Esophagus squamous epithelium (tissue), 5 donors: Measurements from ENCODE around the gene SUN3. TPM values are rescaled to one million over a fixed set of nuclear protein-coding genes. Genes with fewer than 3 reads are reported as not detected.
A peak's percentile ranks its signal among the peaks of the same experiment; 100 is the strongest.

Experiments used
- DNase-seq: peaks from one replicate; lab custom pipeline; 2025; lab: John Stamatoyannopoulos, UW
- H3K27ac ChIP-seq, 4 donors: fragments of 200-600 bp; sonication (generic); one replicate each; pipeline ENCODE4 v1.5.1; 2016 to 2019; ENCODE audit warnings: mild to moderate bottlenecking in 1 of 4
- H3K27me3 ChIP-seq, 4 donors: fragments of 200-600 bp; sonication (generic); 1 replicate in 3 of 4; 2 replicates in 1 of 4; pipeline versions ENCODE4 v1.5.1 to v1.6.0; 2017 to 2021; ENCODE audit warnings: antibody characterized with exemption in 1 of 4
- H3K36me3 ChIP-seq, 3 donors: fragments of 200-600 bp; sonication (generic); one replicate each; pipeline ENCODE4 v1.5.1; 2016 to 2019
- H3K4me1 ChIP-seq, 3 donors: fragments of 200-600 bp; sonication (generic); one replicate each; pipeline ENCODE4 v1.5.1; 2017 to 2019
- H3K4me3 ChIP-seq, 4 donors: fragments of 200-600 bp; sonication (generic); 1 replicate in 3 of 4; 2 replicates in 1 of 4; pipeline ENCODE4 v1.5.1; 2016 to 2019; ENCODE audit warnings: mild to moderate bottlenecking in 2 of 4, moderate library complexity in 1 of 4
- H3K9me3 ChIP-seq, 3 donors: fragments of 200-600 bp; sonication (generic); one replicate each; pipeline ENCODE4 v1.5.1; 2016 to 2019
- CTCF ChIP-seq, 6 experiments: fragments of 450-650 bp in 4 of 6; fragments of 200-600 bp in 2 of 6; sonication (generic) in 2 of 6; IDR thresholded peaks; one replicate each; pipeline ENCODE4 v1.5.1; 2016 to 2019; ENCODE audit warnings: antibody characterized with exemption in 6 of 6, mild to moderate bottlenecking in 4 of 6, moderate library complexity in 4 of 6
- POLR2A ChIP-seq, 4 donors: fragments of 450-650 bp; IDR thresholded peaks; one replicate each; pipeline ENCODE4 v1.6.1; 2017; ENCODE audit warnings: antibody characterized with exemption in 4 of 4, mild to moderate bottlenecking in 4 of 4, moderate library complexity in 3 of 4
- WGBS, 2 donors: methylation state at CpG; one replicate each; pipeline ENCODE4 v1.1.5; 2018; 5-methylcytosine and 5-hydroxymethylcytosine counted together
- intact Hi-C: fragments of 100-400 bp; cut with DNase I; formaldehyde crosslinking; loops from one replicate; pipeline ENCODE4 v1.15.0; 2022
- total RNA-seq, 4 donors: library from RNA; depleted of rRNA; stranded (reverse); fragments of >200 nt; gene quantifications; one replicate each; pipeline ENCODE4 v1.1.0, GENCODE V29; 2016
- donor health status: DM: yes; HTN: yes; CAD: no.

Gene SUN3
- total RNA-seq, 4 donors from 2014 or later, result not detected

GRCh38 chr7:48063985-48064384 lies 35.1 kb upstream of the SUN3 start:
- H3K27ac ChIP-seq, result no peak overlapping the region
- no peak overlapping the region for H3K4me3 ChIP-seq
- H3K9me3 ChIP-seq, result no peaks in the 10 kb centered on the region
- intact Hi-C loops, result no loop called here
- no peaks in the 10 kb centered on the region for H3K27me3 ChIP-seq
- no peak for DNase-seq
- H3K36me3 ChIP-seq, result no peaks in the 10 kb centered on the region
- H3K4me1 ChIP-seq, result no peaks in the 10 kb centered on the region
- 34 to 50% methylated on average over 1 of the region's 1 CpG for WGBS, 2 donors
- TF ChIP-seq POLR2A (IDR thresholded peaks at IDR 0.05), result no peak
- TF ChIP-seq CTCF (IDR thresholded peaks at IDR 0.05), result no peak

DNA sequence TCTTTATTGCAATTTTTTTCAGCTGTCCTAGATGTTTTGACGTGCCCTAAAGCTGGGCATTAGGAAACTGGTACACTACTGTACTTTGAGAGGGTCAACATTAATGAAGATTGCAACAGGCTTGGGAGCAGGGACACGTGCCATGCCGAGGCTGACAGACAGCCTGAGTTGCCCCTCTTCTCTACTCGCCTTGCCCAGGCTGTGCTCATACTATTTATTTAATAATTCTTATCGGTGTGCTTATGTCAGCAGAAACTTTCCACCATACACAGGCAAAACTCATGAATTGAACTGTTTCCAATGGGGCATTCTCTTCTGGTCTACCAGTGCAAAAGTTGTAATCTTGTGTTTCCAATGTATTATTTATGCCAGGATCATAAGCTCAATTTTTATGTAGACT lies 30.8 kb upstream of the SUN3 start:
- Histone ChIP-seq H3K27me3 (no peaks in the 10 kb centered on the region), H3K36me3 (no peaks in the 10 kb centered on the region), H3K4me1 (no peaks in the 10 kb centered on the region), H3K27ac (no peak overlapping the region), H3K9me3 (peaks cover 0 to 7% (median 0%) of the 10 kb centered on the region in 3 donors), H3K4me3 (no peak overlapping the region)
- TF ChIP-seq CTCF (IDR thresholded peaks at IDR 0.05), result no peak
- TF ChIP-seq POLR2A (IDR thresholded peaks at IDR 0.05), result no peak
- intact Hi-C loops, result no loop called here
- 78 to 80% methylated on average over 5 of the region's 5 CpGs for WGBS, 2 donors
- no peak for DNase-seq

GRCh38 chr7:48058990-48059389 lies 30.1 kb upstream of the SUN3 start:
- H3K4me3 ChIP-seq, result no peak overlapping the region
- intact Hi-C loops, result no loop called here
- H3K27ac ChIP-seq, result no peak overlapping the region
- no peaks in the 10 kb centered on the region for H3K4me1 ChIP-seq
- WGBS, 2 donors, result 74 to 85% methylated on average over 2 of the region's 2 CpGs
- TF ChIP-seq POLR2A (IDR thresholded peaks at IDR 0.05) (no peak), CTCF (IDR thresholded peaks at IDR 0.05) (no peak)
- no peaks in the 10 kb centered on the region for H3K27me3 ChIP-seq
- DNase-seq, result no peak
- peaks cover 0 to 7% (median 0%) of the 10 kb centered on the region in 3 donors for H3K9me3 ChIP-seq
- H3K36me3 ChIP-seq, result no peaks in the 10 kb centered on the region

- no peaks in the 10 kb centered on the region for H3K4me1 ChIP-seq
- intact Hi-C loops, result no loop called here
- H3K27ac ChIP-seq, result peak overlapping the region in 2 of 4 donors; percentile 17 to 71
- WGBS, 2 donors, result 76 to 93% methylated on average over 2 of the region's 2 CpGs
- H3K27me3 ChIP-seq, result no peaks in the 10 kb centered on the region
- H3K36me3 ChIP-seq, result no peaks in the 10 kb centered on the region
- H3K9me3 ChIP-seq, result peaks cover 0 to 7% (median 0%) of the 10 kb centered on the region in 3 donors
- DNase-seq, result no peak
- TF ChIP-seq POLR2A (IDR thresholded peaks at IDR 0.05) (no peak), CTCF (IDR thresholded peaks at IDR 0.05) (no peak)
- H3K4me3 ChIP-seq, result no peak overlapping the region
Measured at GRCh38 chr7:48053736-48054135, 24.8 kb upstream of the SUN3 start.

- H3K4me3 ChIP-seq, result no peak overlapping the region
Measured at GRCh38 chr7:48052748-48053147, 23.8 kb upstream of the SUN3 start.

More at GRCh38 chr7:48052748-48053147, 23.8 kb upstream of the SUN3 start:
- peaks cover 0 to 5% (median 0%) of the 10 kb centered on the region in 3 donors for H3K9me3 ChIP-seq
- no peaks in the 10 kb centered on the region for H3K4me1 ChIP-seq
- no peak for DNase-seq
- H3K36me3 ChIP-seq, result no peaks in the 10 kb centered on the region
- WGBS, 2 donors, result 59 to 61% methylated on average over 8 of the region's 8 CpGs
- TF ChIP-seq POLR2A (IDR thresholded peaks at IDR 0.05) (no peak), CTCF (IDR thresholded peaks at IDR 0.05) (no peak)
- intact Hi-C loops, result no loop called here
- H3K27ac ChIP-seq, result no peak overlapping the region
- H3K27me3 ChIP-seq, result no peaks in the 10 kb centered on the region
